ENCODE measurements around the gene TERB1.

TERB1 gene

GRCh38 chr16:66741950-66742808, 59.2 kb downstream of the TERB1 start:
- H3K4me3 ChIP-seq (ENCODE audit: low read length): no peak overlapping the region
- TF ChIP-seq, protein P1, sequence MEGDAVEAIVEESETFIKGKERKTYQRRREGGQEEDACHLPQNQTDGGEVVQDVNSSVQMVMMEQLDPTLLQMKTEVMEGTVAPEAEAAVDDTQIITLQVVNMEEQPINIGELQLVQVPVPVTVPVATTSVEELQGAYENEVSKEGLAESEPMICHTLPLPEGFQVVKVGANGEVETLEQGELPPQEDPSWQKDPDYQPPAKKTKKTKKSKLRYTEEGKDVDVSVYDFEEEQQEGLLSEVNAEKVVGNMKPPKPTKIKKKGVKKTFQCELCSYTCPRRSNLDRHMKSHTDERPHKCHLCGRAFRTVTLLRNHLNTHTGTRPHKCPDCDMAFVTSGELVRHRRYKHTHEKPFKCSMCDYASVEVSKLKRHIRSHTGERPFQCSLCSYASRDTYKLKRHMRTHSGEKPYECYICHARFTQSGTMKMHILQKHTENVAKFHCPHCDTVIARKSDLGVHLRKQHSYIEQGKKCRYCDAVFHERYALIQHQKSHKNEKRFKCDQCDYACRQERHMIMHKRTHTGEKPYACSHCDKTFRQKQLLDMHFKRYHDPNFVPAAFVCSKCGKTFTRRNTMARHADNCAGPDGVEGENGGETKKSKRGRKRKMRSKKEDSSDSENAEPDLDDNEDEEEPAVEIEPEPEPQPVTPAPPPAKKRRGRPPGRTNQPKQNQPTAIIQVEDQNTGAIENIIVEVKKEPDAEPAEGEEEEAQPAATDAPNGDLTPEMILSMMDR (IDR thresholded peaks at IDR 0.05; ENCODE audit: insufficient read depth, low read depth, low read length, missing control alignments): no peak
- no peak for DNase-seq (ENCODE audit: low read depth)

GRCh38 chr16:66741169-66741900, 60.0 kb downstream of the TERB1 start:
- no peak overlapping the region for H3K4me3 ChIP-seq (ENCODE audit: low read length)

DNA sequence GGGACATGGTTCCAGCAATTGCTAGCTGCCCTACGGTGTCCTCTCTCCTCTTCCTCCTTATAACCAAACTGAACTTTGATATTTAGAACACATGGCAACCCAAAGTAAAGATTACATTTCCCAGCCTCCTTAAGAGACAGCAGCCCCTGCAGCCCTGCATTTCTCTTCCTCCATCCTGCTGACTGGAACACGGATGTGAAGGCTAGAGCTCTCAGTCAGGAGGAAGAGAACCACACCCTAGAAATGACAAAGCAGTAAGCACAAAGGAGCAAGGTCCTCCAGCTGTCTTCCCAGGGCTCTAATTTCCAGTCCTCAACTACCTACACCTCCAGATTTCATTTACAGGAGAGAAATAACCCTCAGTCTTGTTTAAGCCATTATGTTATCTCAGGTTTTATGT, 60.9 kb downstream of the TERB1 start:
- TF ChIP-seq, protein P1 (IDR thresholded peaks at IDR 0.05; ENCODE audit: insufficient read depth, low read depth, low read length, missing control alignments): no peak
- DNase-seq (ENCODE audit: low read depth): peak; percentile 63
- H3K4me3 ChIP-seq (ENCODE audit: low read length): no peak overlapping the region

More at GRCh38 chr16:66741169-66741900, 60.0 kb downstream of the TERB1 start:
- TF ChIP-seq, protein P1 (IDR thresholded peaks at IDR 0.05; ENCODE audit: insufficient read depth, low read depth, low read length, missing control alignments): no peak
- DNase-seq (ENCODE audit: low read depth): peak; percentile 79

- TF ChIP-seq, protein P1 (IDR thresholded peaks at IDR 0.05; ENCODE audit: insufficient read depth, low read depth, low read length, missing control alignments): peak; percentile 59
- no peak overlapping the region for H3K4me3 ChIP-seq (ENCODE audit: low read length)
- DNase-seq (ENCODE audit: low read depth): peak; percentile 42
Measured at GRCh38 chr16:66740010-66740409, 61.4 kb downstream of the TERB1 start.

DNA sequence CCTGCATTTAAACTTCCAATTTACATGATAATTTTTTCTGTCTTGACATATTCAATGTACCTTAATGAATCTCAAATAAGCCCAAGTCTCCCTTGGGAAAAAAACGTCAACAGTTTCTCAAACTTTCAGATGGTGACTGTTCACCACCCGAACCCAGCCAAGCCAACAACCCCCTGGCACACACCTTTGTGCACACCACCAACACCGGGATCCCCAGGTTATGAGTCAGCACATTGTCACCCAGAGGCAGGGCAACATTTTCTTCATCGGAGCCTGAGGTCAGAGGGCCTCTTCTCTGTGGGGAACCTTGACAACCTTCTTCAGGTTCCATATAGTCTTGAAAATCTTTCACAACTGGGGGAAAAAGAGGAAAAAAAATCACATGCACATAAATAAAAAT, 65.5 kb downstream of the TERB1 start:
- peak; percentile 75 for DNase-seq (ENCODE audit: low read depth)

GRCh38 chr16:66731101-66731500, 70.3 kb downstream of the TERB1 start:
- H3K4me3 ChIP-seq (ENCODE audit: low read length): no peak overlapping the region
- TF ChIP-seq, protein P1 (IDR thresholded peaks at IDR 0.05; ENCODE audit: insufficient read depth, low read depth, low read length, missing control alignments): no peak
- no peak for DNase-seq (ENCODE audit: low read depth)

More for the DNA sequence above, 65.5 kb downstream of the TERB1 start:
- H3K4me3 ChIP-seq (ENCODE audit: low read length): no peak overlapping the region
- TF ChIP-seq, protein P1 (IDR thresholded peaks at IDR 0.05; ENCODE audit: insufficient read depth, low read depth, low read length, missing control alignments): no peak

All from epithelial cell of esophagus (primary cell).